Muscle layer of duodenum (tissue), 2 donors: ENCODE measurements around the gene HYCC1.
A peak's percentile ranks its signal among the peaks of the same experiment; 100 is the strongest.

Experiments
- H3K27ac ChIP-seq: one replicate; pipeline ENCODE4 v1.7.0; 2013; ENCODE audit warnings: mild to moderate bottlenecking, low read length
- H3K27me3 ChIP-seq: one replicate; pipeline ENCODE4 v1.7.0; 2013; ENCODE audit warnings: low read depth, mild to moderate bottlenecking, control low read depth, low read length
- H3K36me3 ChIP-seq, 2 donors: one replicate each; pipeline ENCODE4 v1.7.0; 2013; ENCODE audit warnings: low read length in 2 of 2, control low read depth in 1 of 2, mild to moderate bottlenecking in 1 of 2; ENCODE audit not compliant: insufficient read depth in 2 of 2, control insufficient read depth in 1 of 2
- H3K4me1 ChIP-seq, 2 donors: one replicate each; pipeline ENCODE4 v1.7.0; 2013; ENCODE audit warnings: low read length in 2 of 2, mild to moderate bottlenecking in 2 of 2, control low read depth in 1 of 2, moderate library complexity in 1 of 2; ENCODE audit not compliant: insufficient read depth in 2 of 2, control insufficient read depth in 1 of 2
- H3K4me3 ChIP-seq, 2 donors: one replicate each; pipeline ENCODE4 v1.7.0; 2013; ENCODE audit warnings: low read length in 2 of 2, low read depth in 1 of 2, mild to moderate bottlenecking in 1 of 2
- H3K9me3 ChIP-seq, 2 donors: one replicate each; pipeline ENCODE4 v1.7.0; 2013; ENCODE audit warnings: low read length in 2 of 2, control low read depth in 1 of 2, mild to moderate bottlenecking in 1 of 2; ENCODE audit not compliant: control insufficient read depth in 1 of 2
- donor health status: healthy.

HYCC1 gene

GRCh38 chr7:23014681-23015080 is 751 bp upstream of the HYCC1 start:
- H3K4me3 ChIP-seq, result peak overlapping the region; percentile 66 to 71
- H3K27me3 ChIP-seq, result no peaks in the 10 kb centered on the region
- H3K27ac ChIP-seq, result no peak overlapping the region
- peaks cover 4 to 14% of the 10 kb centered on the region in 2 donors for H3K4me1 ChIP-seq
- H3K9me3 ChIP-seq, result no peaks in the 10 kb centered on the region
- H3K36me3 ChIP-seq, result no peaks in the 10 kb centered on the region

- peaks cover 4 to 18% of the 10 kb centered on the region in 2 donors for H3K4me1 ChIP-seq
- H3K27ac ChIP-seq, result peak overlapping the region; percentile 61
- H3K9me3 ChIP-seq, result no peaks in the 10 kb centered on the region
- peak overlapping the region; percentile 71 to 91 for H3K4me3 ChIP-seq
- no peaks in the 10 kb centered on the region for H3K36me3 ChIP-seq
- no peaks in the 10 kb centered on the region for H3K27me3 ChIP-seq
Measured at GRCh38 chr7:23012908-23013714, 819 bp downstream of the HYCC1 start.

- H3K36me3 ChIP-seq, result no peaks in the 10 kb centered on the region
- peak overlapping the region; percentile 71 to 91 for H3K4me3 ChIP-seq
- H3K27ac ChIP-seq, result peak overlapping the region; percentile 61
- H3K9me3 ChIP-seq, result no peaks in the 10 kb centered on the region
- no peaks in the 10 kb centered on the region for H3K27me3 ChIP-seq
- H3K4me1 ChIP-seq, result peaks cover 4 to 18% of the 10 kb centered on the region in 2 donors
Measured at GRCh38 chr7:23012186-23012585, 1.7 kb downstream of the HYCC1 start.

- H3K27me3 ChIP-seq, result no peaks in the 10 kb centered on the region
- H3K4me3 ChIP-seq, result no peak overlapping the region
- peaks cover 4 to 18% of the 10 kb centered on the region in 2 donors for H3K4me1 ChIP-seq
- H3K27ac ChIP-seq, result no peak overlapping the region
- no peaks in the 10 kb centered on the region for H3K36me3 ChIP-seq
- H3K9me3 ChIP-seq, result no peaks in the 10 kb centered on the region
Measured at GRCh38 chr7:23011222-23011924, 2.6 kb downstream of the HYCC1 start.

- no peak overlapping the region for H3K4me3 ChIP-seq
- H3K36me3 ChIP-seq, result no peaks in the 10 kb centered on the region
- peaks cover 4 to 17% of the 10 kb centered on the region in 2 donors for H3K4me1 ChIP-seq
- no peaks in the 10 kb centered on the region for H3K9me3 ChIP-seq
- H3K27me3 ChIP-seq, result no peaks in the 10 kb centered on the region
- no peak overlapping the region for H3K27ac ChIP-seq
Measured at GRCh38 chr7:23009303-23009702, 4.6 kb downstream of the HYCC1 start.

- peaks cover 0 to 6% of the 10 kb centered on the region in 2 donors for H3K4me1 ChIP-seq
- H3K4me3 ChIP-seq, result no peak overlapping the region
- no peak overlapping the region for H3K27ac ChIP-seq
- no peaks in the 10 kb centered on the region for H3K36me3 ChIP-seq
- no peaks in the 10 kb centered on the region for H3K9me3 ChIP-seq
- H3K27me3 ChIP-seq, result no peaks in the 10 kb centered on the region
Measured at GRCh38 chr7:23004247-23004520, 9.7 kb downstream of the HYCC1 start.

GRCh38 chr7:23003505-23004246 is 10.3 kb downstream of the HYCC1 start:
- Histone ChIP-seq H3K4me1 (peaks cover 0 to 6% of the 10 kb centered on the region in 2 donors), H3K27me3 (no peaks in the 10 kb centered on the region), H3K4me3 (no peak overlapping the region), H3K9me3 (no peaks in the 10 kb centered on the region), H3K36me3 (no peaks in the 10 kb centered on the region), H3K27ac (no peak overlapping the region)

- Histone ChIP-seq H3K9me3 (no peaks in the 10 kb centered on the region), H3K27ac (no peak overlapping the region), H3K4me1 (peaks cover 0 to 6% of the 10 kb centered on the region in 2 donors), H3K36me3 (no peaks in the 10 kb centered on the region), H3K4me3 (no peak overlapping the region), H3K27me3 (no peaks in the 10 kb centered on the region)
Measured at GRCh38 chr7:23002698-23003097, 11.2 kb downstream of the HYCC1 start.

GRCh38 chr7:23001610-23002009 is 12.3 kb downstream of the HYCC1 start:
- Histone ChIP-seq H3K27ac (no peak overlapping the region), H3K27me3 (no peaks in the 10 kb centered on the region), H3K4me3 (no peak overlapping the region), H3K4me1 (peaks cover 0 to 6% of the 10 kb centered on the region in 2 donors), H3K9me3 (no peaks in the 10 kb centered on the region), H3K36me3 (no peaks in the 10 kb centered on the region)

- H3K4me3 ChIP-seq, result no peak overlapping the region
- H3K27me3 ChIP-seq, result no peaks in the 10 kb centered on the region
- peaks cover 0 to 6% of the 10 kb centered on the region in 2 donors for H3K4me1 ChIP-seq
- no peaks in the 10 kb centered on the region for H3K36me3 ChIP-seq
- H3K27ac ChIP-seq, result no peak overlapping the region
- no peaks in the 10 kb centered on the region for H3K9me3 ChIP-seq
Measured at GRCh38 chr7:23000597-23001360, 13.2 kb downstream of the HYCC1 start.

GRCh38 chr7:22998519-22998896 is 15.4 kb downstream of the HYCC1 start:
- Histone ChIP-seq H3K27me3 (no peaks in the 10 kb centered on the region), H3K4me1 (no peaks in the 10 kb centered on the region), H3K36me3 (no peaks in the 10 kb centered on the region), H3K9me3 (no peaks in the 10 kb centered on the region), H3K4me3 (no peak overlapping the region), H3K27ac (no peak overlapping the region)
